ENCODE data around the gene STAT5B. TPM values are rescaled to one million over a fixed set of nuclear protein-coding genes. Genes with fewer than 3 reads are reported as not detected.
"Not testable (repeated sequence)": the region's sequence is repeated elsewhere in the genome, so short reads cannot be mapped to it uniquely, and the experiment has no call there.

Gene STAT5B
- total RNA-seq, 1 donor from 2014 or later: 33.4 TPM

DNA sequence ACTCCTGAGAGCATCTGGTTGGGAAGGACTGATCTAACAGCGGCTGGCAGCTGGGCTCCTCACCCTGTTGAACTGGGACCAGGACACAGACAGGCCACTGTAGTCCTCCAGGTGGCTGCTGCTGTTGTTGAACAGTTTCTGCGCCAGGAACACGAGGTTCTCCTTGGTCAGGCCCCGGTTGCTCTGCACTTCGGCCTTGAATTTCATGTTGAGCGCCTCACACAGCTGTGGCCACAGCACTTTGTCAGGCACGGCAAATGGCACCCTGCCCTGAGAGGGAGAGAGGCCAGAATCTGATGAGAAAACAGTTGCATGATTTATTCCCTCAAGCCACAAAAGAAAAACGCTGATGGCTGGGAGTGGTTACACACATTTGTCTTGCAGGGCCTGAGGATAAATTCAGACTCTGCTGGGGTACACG lies 64.3 kb downstream of the STAT5B start:
- DNase-seq (peak; percentile 86), ATAC-seq (peak; percentile 96)
- intact Hi-C loops (cut with micrococcal nuclease): not testable (repeated sequence)

GRCh38 chr17:42210046-42210445 lies 66.1 kb downstream of the STAT5B start:
- ATAC-seq (peak; percentile 26), DNase-seq (no peak)
- intact Hi-C loops (cut with micrococcal nuclease): no loop called here

GRCh38 chr17:42206153-42206612 lies 70.0 kb downstream of the STAT5B start:
- ATAC-seq; DNase-seq; intact Hi-C loops (cut with micrococcal nuclease): not testable (repeated sequence)

DNA sequence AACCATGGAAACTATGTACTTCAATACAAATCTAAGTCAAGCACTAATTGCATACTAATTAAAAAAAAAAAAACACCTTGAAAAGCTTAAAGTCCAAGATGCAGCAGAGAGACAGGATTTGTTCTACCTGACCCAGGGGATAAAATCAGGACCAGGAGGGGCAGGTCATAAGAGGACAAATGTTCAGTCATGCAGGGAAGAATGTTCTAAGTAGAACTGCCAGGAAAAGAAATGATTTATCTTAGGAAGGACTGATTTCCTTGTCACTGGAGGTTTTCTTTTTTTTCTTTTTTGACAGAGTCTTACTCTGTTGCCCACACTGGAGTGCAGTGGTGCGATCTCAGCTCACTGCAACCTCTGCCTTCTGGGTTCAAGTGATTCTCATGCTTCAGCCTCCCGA lies 72.8 kb downstream of the STAT5B start:
- ATAC-seq (no peak), DNase-seq (no peak)
- intact Hi-C loops (cut with micrococcal nuclease): no loop called here

DNA sequence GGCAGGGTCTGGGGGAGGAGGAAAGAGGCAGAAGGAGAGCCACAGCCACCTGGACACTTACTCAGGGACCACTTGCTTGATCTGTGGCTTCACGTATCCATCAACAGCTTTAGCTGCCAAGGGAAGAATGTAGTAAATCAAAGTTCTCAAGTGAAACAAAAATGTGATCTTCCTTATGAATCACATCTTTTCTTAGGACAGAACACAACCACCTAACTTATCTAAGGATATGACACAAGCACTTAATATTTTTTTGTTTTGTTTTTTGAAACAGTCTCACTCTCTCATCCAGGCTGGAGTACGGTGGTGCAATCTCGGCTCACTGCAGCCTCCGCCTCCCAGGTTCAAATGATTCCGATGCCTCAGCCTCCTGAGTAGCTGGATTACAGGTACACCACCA lies 73.5 kb downstream of the STAT5B start:
- intact Hi-C loops (cut with micrococcal nuclease): no loop called here
- DNase-seq: no peak
- no peak for ATAC-seq

DNA sequence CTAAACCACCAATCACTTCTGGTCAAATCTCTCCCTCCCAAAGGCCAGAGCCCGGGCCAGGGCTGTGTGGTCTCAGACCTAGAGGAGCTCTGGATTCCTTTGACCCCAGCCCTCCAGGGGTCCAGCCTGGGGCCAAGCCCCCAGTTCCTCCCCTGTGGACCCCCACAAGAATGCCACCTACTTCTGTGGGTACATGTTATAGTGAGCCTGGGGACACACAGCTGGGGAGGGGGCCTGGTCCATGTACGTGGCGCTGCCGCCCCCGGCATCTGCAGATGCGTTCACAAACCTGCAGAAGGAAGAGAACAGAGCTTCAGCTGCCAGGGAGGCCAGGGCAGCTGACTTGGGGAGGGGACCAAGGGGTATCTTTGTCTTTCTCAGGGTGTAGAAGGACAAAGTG lies 74.0 kb downstream of the STAT5B start:
- ATAC-seq (no peak), DNase-seq (no peak)
- intact Hi-C loops (cut with micrococcal nuclease): no loop called here

GRCh38 chr17:42201458-42201772 lies 74.8 kb downstream of the STAT5B start:
- DNase-seq: no peak
- no peak for ATAC-seq
- intact Hi-C loops (cut with micrococcal nuclease): no loop called here

- peak; percentile 76 for DNase-seq
- intact Hi-C loops (cut with micrococcal nuclease): no loop called here
- peak; percentile 96 for ATAC-seq
These were observed 75.3 kb downstream of the STAT5B start for GRCh38 chr17:42200706-42201457.

DNA sequence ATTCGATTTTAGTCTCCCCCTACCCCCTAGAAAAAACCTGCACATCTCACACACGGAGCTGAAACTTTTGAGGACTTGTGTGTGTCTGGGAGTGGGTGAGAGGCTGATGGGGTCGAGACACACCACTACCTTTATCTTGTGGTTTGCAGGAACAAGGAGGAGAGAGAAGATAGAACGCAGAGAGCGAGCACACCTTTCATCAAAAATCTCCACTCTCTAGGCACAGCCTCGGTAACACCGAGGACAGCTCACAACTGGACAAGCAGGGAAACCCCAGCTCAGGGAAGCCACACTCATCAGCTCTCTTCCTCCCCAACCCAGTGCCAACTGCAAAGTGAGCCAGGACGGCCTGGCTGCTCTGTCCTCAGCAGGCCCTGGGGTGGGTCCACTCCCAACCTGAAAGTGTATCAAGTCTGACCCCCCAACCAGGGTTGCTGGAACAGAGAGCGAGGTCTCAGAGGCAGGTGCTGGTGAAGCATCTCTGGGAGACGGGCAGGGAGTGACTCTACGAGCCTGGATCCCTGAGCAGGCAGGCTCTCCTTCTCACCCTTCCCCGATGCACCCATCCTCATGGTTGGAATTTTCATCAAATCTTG lies 76.7 kb downstream of the STAT5B start:
- ATAC-seq (no peak), DNase-seq (no peak)
- intact Hi-C loops (cut with micrococcal nuclease): no loop called here

DNA sequence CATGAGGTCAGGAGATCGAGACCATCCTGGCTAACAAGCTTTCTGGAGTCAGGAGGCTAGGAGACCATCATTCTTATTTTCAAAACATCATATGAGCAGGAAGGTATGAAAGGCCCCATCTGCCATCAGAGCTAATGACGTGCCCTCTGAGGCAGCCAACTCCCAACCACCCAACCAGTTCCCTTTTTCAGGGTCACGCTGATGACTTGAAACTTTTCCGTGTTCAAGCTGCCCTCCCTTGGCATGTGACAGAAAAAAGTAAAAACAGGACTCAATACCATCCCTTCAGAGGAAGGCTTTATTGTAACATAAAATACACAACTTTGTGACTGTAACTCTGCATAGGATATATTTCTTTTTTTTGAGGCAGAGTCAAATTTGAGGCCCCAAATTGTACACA lies 77.3 kb downstream of the STAT5B start:
- no peak for DNase-seq
- intact Hi-C loops (cut with micrococcal nuclease): no loop called here
- ATAC-seq: no peak

- intact Hi-C loops (cut with micrococcal nuclease): no loop called here
- DNase-seq (no peak), ATAC-seq (no peak)
These were observed 78.5 kb downstream of the STAT5B start for GRCh38 chr17:42197564-42198156.

DNA sequence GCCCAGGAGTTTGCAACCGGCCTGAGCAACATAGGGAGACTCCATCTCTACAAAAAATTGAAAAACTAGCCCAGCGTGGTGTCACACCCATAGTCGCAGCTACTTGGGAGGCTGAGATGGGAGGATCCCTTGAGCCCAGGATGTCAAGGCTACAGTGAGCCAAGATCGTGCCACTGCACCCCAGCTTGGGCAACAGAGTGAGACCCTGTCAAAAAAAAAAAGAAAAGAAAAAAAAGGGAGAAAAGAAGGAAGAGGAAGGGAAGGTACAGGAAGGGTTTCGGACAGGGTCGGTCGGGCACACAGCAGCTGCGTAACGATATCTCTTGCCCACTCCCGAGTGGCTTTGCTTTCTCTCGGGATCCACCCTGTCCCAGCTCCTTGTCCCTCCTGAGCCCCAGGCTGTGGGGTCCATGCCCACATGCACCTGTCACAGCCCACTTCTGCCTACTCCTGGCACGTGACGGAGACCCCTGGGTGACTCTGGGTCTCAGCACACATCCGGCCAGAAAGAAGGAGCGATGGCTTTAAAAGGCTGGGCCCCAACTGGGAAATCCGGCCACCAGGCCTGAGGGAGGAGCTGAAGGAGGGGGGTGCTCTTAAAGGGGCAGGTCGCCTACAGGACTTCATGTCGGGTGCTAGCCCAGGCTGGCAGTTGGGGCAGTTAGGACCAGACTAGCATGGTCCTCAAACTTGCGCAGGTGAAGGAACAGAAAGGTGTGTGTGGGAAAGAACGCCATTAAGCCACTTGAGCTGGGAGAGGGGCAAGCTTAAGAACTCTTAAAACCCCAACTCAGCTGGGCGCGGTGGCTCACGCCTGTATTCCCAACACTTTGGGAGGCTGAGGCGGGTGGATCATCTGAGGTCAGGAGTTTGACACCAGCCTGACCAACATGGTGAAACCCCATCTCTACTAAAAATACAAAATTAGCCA lies 82.0 kb downstream of the STAT5B start, which contains the start of gene GHDC:
TSS of gene GHDC (minus strand) at position 526 of the 931 bp plus-strand sequence. CDS start 913 bp downstream, outside the sequence.
- ATAC-seq: peak; percentile 96
- DNase-seq: peak; percentile 85
- intact Hi-C loops (cut with micrococcal nuclease): no loop called here

GRCh38 chr17:42193216-42193968 lies 82.8 kb downstream of the STAT5B start:
- DNase-seq (no peak), ATAC-seq (no peak)
- intact Hi-C loops (cut with micrococcal nuclease): no loop called here

GRCh38 chr17:42192189-42193126 lies 83.7 kb downstream of the STAT5B start:
- DNase-seq (no peak), ATAC-seq (no peak)
- intact Hi-C loops (cut with micrococcal nuclease): no loop called here

GRCh38 chr17:42191275-42191608 lies 84.9 kb downstream of the STAT5B start:
- DNase-seq (no peak), ATAC-seq (no peak)
- intact Hi-C loops (cut with micrococcal nuclease): no loop called here

GRCh38 chr17:42190491-42191274 lies 85.5 kb downstream of the STAT5B start:
- no peak for ATAC-seq
- intact Hi-C loops (cut with micrococcal nuclease): no loop called here
- no peak for DNase-seq

- DNase-seq (no peak), ATAC-seq (no peak)
- intact Hi-C loops (cut with micrococcal nuclease): no loop called here
These were observed 86.6 kb downstream of the STAT5B start for GRCh38 chr17:42189651-42189965.
